ENCODE data around the gene WNK2.

- TF ChIP-seq CTCF (IDR thresholded peaks at IDR 0.05) (no peak), POLR2A (IDR thresholded peaks at IDR 0.05) (no peak)
Observed at GRCh38 chr9:93343663-93344062, 159.7 kb downstream of the WNK2 start.
